22Rv1 (cell line): Measurements from ENCODE around the gene GNB5.

Experiments
- ZFX ChIP-seq: fragments of 450-650 bp; IDR thresholded peaks from 2 replicates; pipeline ENCODE4 v1.6.1; 2017; ENCODE audit warnings: antibody characterized with exemption, borderline replicate concordance
- TF ChIP-seq, protein P1 (sequence below): fragments of 450-650 bp; IDR thresholded peaks from 2 replicates; pipeline ENCODE4 v1.5.1; 2017; ENCODE audit warnings: mild to moderate bottlenecking

DNA sequence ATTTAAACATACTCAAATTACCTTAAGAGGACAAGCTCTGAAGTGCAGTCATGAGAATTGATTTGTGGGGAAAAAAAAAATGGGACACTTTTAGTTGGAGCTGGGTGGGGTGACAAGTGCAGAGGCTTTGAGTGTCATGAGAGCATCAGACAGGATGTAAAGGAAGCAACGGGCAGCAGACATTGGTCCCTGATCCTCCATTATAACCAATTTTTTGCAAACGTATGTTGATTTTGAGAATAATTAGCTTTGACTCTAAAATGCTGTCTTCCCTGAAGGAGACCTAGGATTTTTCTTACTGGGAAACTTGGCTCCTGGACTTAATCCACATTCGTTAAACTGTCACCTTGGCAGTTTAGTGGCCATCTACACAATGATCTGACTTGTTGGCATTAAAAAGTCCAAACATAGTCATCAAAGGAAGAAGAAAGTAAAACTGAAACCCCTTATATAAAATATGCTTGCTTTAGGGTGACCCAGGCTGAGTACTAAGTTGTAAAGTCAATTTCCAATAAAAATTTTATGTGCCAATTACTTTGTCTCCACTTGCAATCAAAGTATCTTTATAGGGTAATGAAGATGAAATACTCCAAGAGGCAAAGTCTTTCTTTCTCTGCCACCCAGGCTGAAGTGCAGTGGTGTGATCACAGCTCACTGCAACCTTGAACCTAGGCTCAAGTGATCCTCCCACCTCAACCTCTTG lies 124.2 kb downstream of the GNB5 start:
- TF ChIP-seq, protein P1, sequence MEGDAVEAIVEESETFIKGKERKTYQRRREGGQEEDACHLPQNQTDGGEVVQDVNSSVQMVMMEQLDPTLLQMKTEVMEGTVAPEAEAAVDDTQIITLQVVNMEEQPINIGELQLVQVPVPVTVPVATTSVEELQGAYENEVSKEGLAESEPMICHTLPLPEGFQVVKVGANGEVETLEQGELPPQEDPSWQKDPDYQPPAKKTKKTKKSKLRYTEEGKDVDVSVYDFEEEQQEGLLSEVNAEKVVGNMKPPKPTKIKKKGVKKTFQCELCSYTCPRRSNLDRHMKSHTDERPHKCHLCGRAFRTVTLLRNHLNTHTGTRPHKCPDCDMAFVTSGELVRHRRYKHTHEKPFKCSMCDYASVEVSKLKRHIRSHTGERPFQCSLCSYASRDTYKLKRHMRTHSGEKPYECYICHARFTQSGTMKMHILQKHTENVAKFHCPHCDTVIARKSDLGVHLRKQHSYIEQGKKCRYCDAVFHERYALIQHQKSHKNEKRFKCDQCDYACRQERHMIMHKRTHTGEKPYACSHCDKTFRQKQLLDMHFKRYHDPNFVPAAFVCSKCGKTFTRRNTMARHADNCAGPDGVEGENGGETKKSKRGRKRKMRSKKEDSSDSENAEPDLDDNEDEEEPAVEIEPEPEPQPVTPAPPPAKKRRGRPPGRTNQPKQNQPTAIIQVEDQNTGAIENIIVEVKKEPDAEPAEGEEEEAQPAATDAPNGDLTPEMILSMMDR: no peak
- TF ChIP-seq ZFX: no peak
